KMS-11 (cell line): ENCODE measurements around the gene CRYBG1.
A peak's percentile ranks its signal among the peaks of the same experiment; 100 is the strongest.

ENCODE experiments used
- H2AFZ ChIP-seq: fragments of 200-600 bp; sonication (generic); 2 replicates; pipeline ENCODE4 v1.6.1; 2016; ENCODE audit warnings: antibody characterized with exemption, mixed run types, low read depth
- H3K27ac ChIP-seq: fragments of 200-600 bp; sonication (generic); 2 replicates; pipeline ENCODE4 v1.6.1; 2016; ENCODE audit warnings: mild to moderate bottlenecking, mixed run types
- H3K27me3 ChIP-seq: fragments of 200-600 bp; sonication (generic); 2 replicates; pipeline ENCODE4 v1.6.1; 2017; ENCODE audit warnings: mild to moderate bottlenecking, low read depth, mixed run types, moderate library complexity; ENCODE audit not compliant: insufficient read depth
- H3K36me3 ChIP-seq: fragments of 200-600 bp; sonication (generic); 2 replicates; pipeline ENCODE4 v1.6.1; 2017; ENCODE audit warnings: mild to moderate bottlenecking, mixed run types; ENCODE audit not compliant: insufficient read depth
- H3K4me1 ChIP-seq: fragments of 200-600 bp; sonication (generic); 2 replicates; pipeline ENCODE4 v1.6.1; 2016; ENCODE audit warnings: mild to moderate bottlenecking, low read depth, mixed run types; ENCODE audit not compliant: poor library complexity, severe bottlenecking
- H3K4me2 ChIP-seq: fragments of 200-600 bp; sonication (generic); 2 replicates; pipeline ENCODE4 v1.7.0; 2016; ENCODE audit warnings: mild to moderate bottlenecking, mixed run types
- H3K4me3 ChIP-seq: fragments of 200-600 bp; sonication (generic); IDR thresholded peaks from 2 replicates; pipeline ENCODE4 v1.6.1; 2017; ENCODE audit warnings: low read depth, low read length, mixed read lengths; ENCODE audit not compliant: insufficient read depth
- H3K79me2 ChIP-seq: fragments of 200-600 bp; sonication (generic); 2 replicates; pipeline ENCODE4 v1.6.1; 2016; ENCODE audit warnings: low read depth, mixed run types; ENCODE audit not compliant: insufficient read depth
- H3K9ac ChIP-seq: fragments of 200-600 bp; sonication (generic); 2 replicates; pipeline ENCODE4 v1.6.1; 2016; ENCODE audit warnings: mild to moderate bottlenecking, mixed run types
- H4K20me1 ChIP-seq: fragments of 200-600 bp; sonication (generic); 2 replicates; pipeline ENCODE4 v1.6.1; 2016; ENCODE audit warnings: mild to moderate bottlenecking, mixed run types; ENCODE audit not compliant: insufficient read depth
- CTCF ChIP-seq: fragments of 200-600 bp; sonication (generic); conservative IDR thresholded peaks from 2 replicates; pipeline ENCODE4 v1.6.1; 2017; ENCODE audit warnings: low read depth, mild to moderate bottlenecking, antibody characterized with exemption, low read length, moderate library complexity, mixed read lengths

The CRYBG1 gene

GRCh38 chr6:106318851-106319250, 41.7 kb upstream of the CRYBG1 start:
- Histone ChIP-seq H3K27me3 (no peaks in the 10 kb centered on the region), H3K4me3 (no peak overlapping the region), H3K9ac (no peak overlapping the region), H2AFZ (no peak overlapping the region), H3K36me3 (no peaks in the 10 kb centered on the region), H3K4me1 (peaks cover 4% of the 10 kb centered on the region), H4K20me1 (no peaks in the 10 kb centered on the region), H3K27ac (no peak overlapping the region), H3K79me2 (peaks cover 61% of the 10 kb centered on the region), H3K4me2 (no peak overlapping the region)
- no peak for TF ChIP-seq CTCF

GRCh38 chr6:106321940-106322339, 38.6 kb upstream of the CRYBG1 start:
- Histone ChIP-seq H4K20me1 (no peaks in the 10 kb centered on the region), H3K27me3 (no peaks in the 10 kb centered on the region), H3K4me1 (peaks cover 14% of the 10 kb centered on the region), H3K9ac (no peak overlapping the region), H3K27ac (no peak overlapping the region), H3K4me2 (no peak overlapping the region), H3K79me2 (peaks cover 68% of the 10 kb centered on the region), H2AFZ (no peak overlapping the region), H3K36me3 (no peaks in the 10 kb centered on the region), H3K4me3 (no peak overlapping the region)
- no peak for TF ChIP-seq CTCF

GRCh38 chr6:106324726-106325335, 35.7 kb upstream of the CRYBG1 start:
- no peak for TF ChIP-seq CTCF
- H3K9ac ChIP-seq: peak overlapping the region; percentile 73
- H3K4me2 ChIP-seq: peak overlapping the region; percentile 70
- no peaks in the 10 kb centered on the region for H3K27me3 ChIP-seq
- H3K27ac ChIP-seq: peak overlapping the region; percentile 79
- H3K36me3 ChIP-seq: no peaks in the 10 kb centered on the region
- peaks cover 47% of the 10 kb centered on the region for H3K79me2 ChIP-seq
- peaks cover 14% of the 10 kb centered on the region for H3K4me1 ChIP-seq
- H4K20me1 ChIP-seq: no peaks in the 10 kb centered on the region
- H2AFZ ChIP-seq: peak overlapping the region; percentile 56; the same call in 1 of the 2 replicates
- H3K4me3 ChIP-seq: no peak overlapping the region

GRCh38 chr6:106325336-106326178, 35.0 kb upstream of the CRYBG1 start, which contains the start of gene ATG5:
Gene ATG5, minus strand, starts transcription at chr6:106325760. Its CDS starts 9,552 bp downstream, at chr6:106316208.
- no peak within 1 kb of the TSS for H3K4me3 ChIP-seq
- no peaks in the 10 kb centered on the region for H4K20me1 ChIP-seq
- no peaks in the 10 kb centered on the region for H3K36me3 ChIP-seq
- no peaks in the 10 kb centered on the region for H3K27me3 ChIP-seq
- H3K79me2 ChIP-seq: peaks cover 40% of the 10 kb centered on the region
- H3K27ac ChIP-seq: peak within 1 kb of the TSS; percentile 79
- H3K4me1 ChIP-seq: peaks cover 14% of the 10 kb centered on the region
- no peak for TF ChIP-seq CTCF
- peak within 1 kb of the TSS; percentile 74 for H2AFZ ChIP-seq
- H3K4me2 ChIP-seq: peak within 1 kb of the TSS; percentile 70
- H3K9ac ChIP-seq: peak within 1 kb of the TSS; percentile 73
